Adrenal gland (tissue), 12 donors: Measurements from ENCODE around the gene FBXO10. TPM values are rescaled to one million over a fixed set of nuclear protein-coding genes. Genes with fewer than 3 reads are reported as not detected.

Experiments
- DNase-seq, 7 donors: peaks; one replicate each; pipeline ENCODE4 v3.0.0-alpha.2; 2019 to 2020
- H3K27ac ChIP-seq, 5 donors: fragments of 200-600 bp; sonication (generic) in 4 of 5; 1 replicate in 3 of 5; 2 replicates in 2 of 5; pipeline versions ENCODE4 v1.5.1 to v1.8.0; 2016 to 2020; ENCODE audit warnings: mild to moderate bottlenecking in 1 of 5
- H3K27me3 ChIP-seq: fragments of 200-600 bp; 2 replicates; pipeline ENCODE4 v1.8.0; 2021
- H3K36me3 ChIP-seq, 2 donors: fragments of 200-600 bp; replicated peaks in 1 of 2; 1 replicate in 1 of 2; 2 replicates in 1 of 2; pipeline versions ENCODE4 v1.5.1 to v1.8.0; 2018 to 2022
- H3K4me1 ChIP-seq, 2 donors: fragments of 200-600 bp; replicated peaks in 1 of 2; 1 replicate in 1 of 2; 2 replicates in 1 of 2; pipeline versions ENCODE4 v1.5.1 to v1.8.0; 2018 to 2021
- H3K4me3 ChIP-seq, 4 donors: fragments of 200-600 bp; sonication (generic) in 3 of 4; one replicate each; pipeline ENCODE4 v1.5.1; 2016 to 2018
- H3K9me3 ChIP-seq, 3 donors: fragments of 200-600 bp; sonication (generic) in 1 of 3; replicated peaks in 1 of 3; 1 replicate in 2 of 3; 2 replicates in 1 of 3; pipeline versions ENCODE4 v1.5.1 to v1.8.0; 2016 to 2021
- POLR2A ChIP-seq, 2 donors: fragments of 450-650 bp; IDR thresholded peaks; one replicate each; pipeline ENCODE4 v1.6.1; 2017; ENCODE audit warnings: antibody characterized with exemption in 2 of 2, mild to moderate bottlenecking in 2 of 2, moderate library complexity in 1 of 2
- WGBS, 4 donors: extraction: QIAGEN DNeasy Blood & Tissue Kit in 2 of 4; methylation state at CpG; one replicate each; pipeline versions ENCODE4 v1.1.5 to v1.1.7; 2013 to 2017; 5-methylcytosine and 5-hydroxymethylcytosine counted together
- intact Hi-C, 2 donors: fragments of 100-400 bp; cut with DNase I; formaldehyde crosslinking; loops; one replicate each; pipeline versions ENCODE4 v1.14.1 to v1.15.0; 2022 to 2023
- polyA plus RNA-seq, 3 donors: library from polyadenylated mRNA; stranded (reverse); fragments of 200-250 nt in 2 of 3; fragments of 350-450 nt in 1 of 3; fragmentation: Illumina TruSeq in 1 of 3; extraction: RNeasy Lipid Tissue Mini Kit (QIAGEN cat#74804) in 1 of 3; gene quantifications; one replicate each; pipeline ENCODE4 v1.2.3, GENCODE V29; 2013 to 2014
- total RNA-seq, 9 donors: library from RNA; depleted of rRNA in 4 of 9; stranded (reverse); fragments of >200 nt in 4 of 9; fragments of 120-200 nt in 1 of 9; fragmentation: NEBNext Ultra II Directional in 1 of 9; extraction: Animal tissue kit (Norgen Biotek cat#: 25700) in 1 of 9; gene quantifications; one replicate each; pipeline versions ENCODE4 v1.1.0 to v1.2.4, GENCODE V29; 2013 to 2023
- TF ChIP-seq, protein P1 (sequence below), 6 experiments: fragments of 450-650 bp in 4 of 6; fragments of 200-600 bp in 2 of 6; sonication (generic) in 1 of 6; IDR thresholded peaks; 1 replicate in 5 of 6; 2 replicates in 1 of 6; pipeline versions ENCODE4 v1.5.1 to v1.8.0; 2016 to 2021; ENCODE audit warnings: antibody characterized with exemption in 6 of 6, mild to moderate bottlenecking in 2 of 6, moderate library complexity in 1 of 6
- donor health status: healthy with polysubstance abuse.
- donor health status: Bipolar disorder and iron deficiency.
- donor health status: DM: yes; HTN: yes; CAD: no.
- donor health status: DM: no; HTN: no; CAD: no.
- donor health status: DM: no; HTN: no; CAD: no.
- donor health status: DM: yes; HTN: yes; CAD: no.

FBXO10 gene
- total and polyA plus RNA-seq, 12 donors: 7.2 to 86.6 (median 12.3) TPM

DNA sequence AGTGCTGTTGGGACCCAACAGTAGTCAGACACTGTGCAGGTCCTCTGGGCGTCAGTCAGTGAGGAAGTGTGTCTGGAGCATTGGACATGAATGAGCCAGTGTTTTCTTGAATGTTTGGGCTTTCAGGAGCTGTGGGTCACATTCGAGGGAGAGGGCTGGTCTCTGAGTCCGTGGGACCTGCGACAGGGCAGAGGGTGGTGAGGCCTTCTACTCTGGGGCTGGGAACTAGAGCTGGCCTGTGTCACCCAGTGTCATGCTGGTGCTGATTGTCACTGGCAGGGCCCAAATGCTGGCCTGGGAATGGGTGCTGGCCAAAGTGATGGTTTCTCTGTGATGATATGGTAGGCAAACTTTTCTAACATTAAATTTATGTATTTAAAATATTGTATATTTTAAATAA is 80.2 kb downstream of the FBXO10 start:
- WGBS, 4 donors: 63 to 93% (median 74%) methylated on average over 1 to 4 of the region's 4 CpGs
- Histone ChIP-seq H3K4me3 (no peak overlapping the region), H3K9me3 (no peaks in the 10 kb centered on the region), H3K27me3 (no peaks in the 10 kb centered on the region), H3K36me3 (peaks cover 0 to 68% of the 10 kb centered on the region in 2 donors), H3K4me1 (peaks cover 0 to 6% of the 10 kb centered on the region in 2 donors), H3K27ac (no peak overlapping the region)
- peak in 1 of 7 donors; percentile 11 for DNase-seq
- intact Hi-C loops: no loop called here
- TF ChIP-seq, protein P1, sequence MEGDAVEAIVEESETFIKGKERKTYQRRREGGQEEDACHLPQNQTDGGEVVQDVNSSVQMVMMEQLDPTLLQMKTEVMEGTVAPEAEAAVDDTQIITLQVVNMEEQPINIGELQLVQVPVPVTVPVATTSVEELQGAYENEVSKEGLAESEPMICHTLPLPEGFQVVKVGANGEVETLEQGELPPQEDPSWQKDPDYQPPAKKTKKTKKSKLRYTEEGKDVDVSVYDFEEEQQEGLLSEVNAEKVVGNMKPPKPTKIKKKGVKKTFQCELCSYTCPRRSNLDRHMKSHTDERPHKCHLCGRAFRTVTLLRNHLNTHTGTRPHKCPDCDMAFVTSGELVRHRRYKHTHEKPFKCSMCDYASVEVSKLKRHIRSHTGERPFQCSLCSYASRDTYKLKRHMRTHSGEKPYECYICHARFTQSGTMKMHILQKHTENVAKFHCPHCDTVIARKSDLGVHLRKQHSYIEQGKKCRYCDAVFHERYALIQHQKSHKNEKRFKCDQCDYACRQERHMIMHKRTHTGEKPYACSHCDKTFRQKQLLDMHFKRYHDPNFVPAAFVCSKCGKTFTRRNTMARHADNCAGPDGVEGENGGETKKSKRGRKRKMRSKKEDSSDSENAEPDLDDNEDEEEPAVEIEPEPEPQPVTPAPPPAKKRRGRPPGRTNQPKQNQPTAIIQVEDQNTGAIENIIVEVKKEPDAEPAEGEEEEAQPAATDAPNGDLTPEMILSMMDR (IDR thresholded peaks at IDR 0.05): no peak
- no peak for TF ChIP-seq POLR2A (IDR thresholded peaks at IDR 0.05)

DNA sequence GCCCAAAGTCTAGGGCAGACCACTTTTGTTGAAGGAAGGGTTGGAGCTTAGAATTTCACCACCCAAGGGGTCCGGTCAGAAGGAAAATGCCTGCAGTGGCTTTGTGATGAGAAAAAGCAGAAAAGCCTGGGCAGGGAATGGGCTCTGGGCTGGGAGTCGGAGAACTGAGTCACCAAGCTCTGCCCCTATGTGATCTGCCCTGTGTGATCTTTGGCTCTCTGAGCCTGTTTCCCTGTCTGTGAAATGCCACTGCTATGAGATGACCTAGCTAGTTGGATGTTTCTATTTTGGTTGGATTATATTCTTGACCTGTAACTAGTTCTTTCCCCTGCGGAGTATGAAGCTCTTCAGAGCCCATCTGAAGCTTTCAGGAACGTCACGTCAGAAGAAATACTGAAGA is 80.6 kb downstream of the FBXO10 start:
- peaks cover 0 to 68% of the 10 kb centered on the region in 2 donors for H3K36me3 ChIP-seq
- peaks cover 0 to 6% of the 10 kb centered on the region in 2 donors for H3K4me1 ChIP-seq
- no peak for DNase-seq
- no peaks in the 10 kb centered on the region for H3K9me3 ChIP-seq
- no peak for TF ChIP-seq POLR2A (IDR thresholded peaks at IDR 0.05)
- TF ChIP-seq, protein P1 (IDR thresholded peaks at IDR 0.05): no peak
- H3K27ac ChIP-seq: no peak overlapping the region
- intact Hi-C loops: no loop called here
- H3K4me3 ChIP-seq: no peak overlapping the region
- H3K27me3 ChIP-seq: no peaks in the 10 kb centered on the region
- 90 to 98% (median 94%) methylated on average over 5 of the region's 5 CpGs for WGBS, 4 donors

DNA sequence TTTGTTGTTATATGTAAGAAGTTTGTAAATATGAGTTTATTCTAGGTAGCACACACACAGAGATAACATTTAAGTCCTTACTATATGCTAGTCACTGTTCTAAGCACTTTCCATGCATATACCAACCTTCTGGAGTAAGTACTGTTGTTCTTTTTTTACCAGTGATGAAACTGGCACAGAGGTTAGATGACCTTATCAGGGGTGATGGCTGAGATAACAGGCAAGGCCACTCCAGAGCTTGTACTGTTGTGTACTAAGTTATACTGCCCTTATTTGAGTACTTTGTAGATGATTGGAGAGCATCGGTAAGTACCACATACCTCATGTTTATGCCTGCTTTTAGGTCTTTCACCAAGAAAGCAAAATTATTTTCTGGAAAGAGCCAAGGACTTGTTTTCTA is 84.2 kb downstream of the FBXO10 start:
- H3K27me3 ChIP-seq: no peaks in the 10 kb centered on the region
- peak in 2 of 7 donors; percentile 32 to 49 for DNase-seq
- intact Hi-C loops: no loop called here
- no peak overlapping the region for H3K4me3 ChIP-seq
- TF ChIP-seq, protein P1 (IDR thresholded peaks at IDR 0.05): no peak
- no peak for TF ChIP-seq POLR2A (IDR thresholded peaks at IDR 0.05)
- peaks cover 0 to 51% of the 10 kb centered on the region in 2 donors for H3K36me3 ChIP-seq
- H3K9me3 ChIP-seq: no peaks in the 10 kb centered on the region
- WGBS, 4 donors: 37 to 58% (median 44%) methylated on average over 1 of the region's 1 CpG
- no peak overlapping the region for H3K27ac ChIP-seq
- H3K4me1 ChIP-seq: peaks cover 8 to 19% of the 10 kb centered on the region in 2 donors

DNA sequence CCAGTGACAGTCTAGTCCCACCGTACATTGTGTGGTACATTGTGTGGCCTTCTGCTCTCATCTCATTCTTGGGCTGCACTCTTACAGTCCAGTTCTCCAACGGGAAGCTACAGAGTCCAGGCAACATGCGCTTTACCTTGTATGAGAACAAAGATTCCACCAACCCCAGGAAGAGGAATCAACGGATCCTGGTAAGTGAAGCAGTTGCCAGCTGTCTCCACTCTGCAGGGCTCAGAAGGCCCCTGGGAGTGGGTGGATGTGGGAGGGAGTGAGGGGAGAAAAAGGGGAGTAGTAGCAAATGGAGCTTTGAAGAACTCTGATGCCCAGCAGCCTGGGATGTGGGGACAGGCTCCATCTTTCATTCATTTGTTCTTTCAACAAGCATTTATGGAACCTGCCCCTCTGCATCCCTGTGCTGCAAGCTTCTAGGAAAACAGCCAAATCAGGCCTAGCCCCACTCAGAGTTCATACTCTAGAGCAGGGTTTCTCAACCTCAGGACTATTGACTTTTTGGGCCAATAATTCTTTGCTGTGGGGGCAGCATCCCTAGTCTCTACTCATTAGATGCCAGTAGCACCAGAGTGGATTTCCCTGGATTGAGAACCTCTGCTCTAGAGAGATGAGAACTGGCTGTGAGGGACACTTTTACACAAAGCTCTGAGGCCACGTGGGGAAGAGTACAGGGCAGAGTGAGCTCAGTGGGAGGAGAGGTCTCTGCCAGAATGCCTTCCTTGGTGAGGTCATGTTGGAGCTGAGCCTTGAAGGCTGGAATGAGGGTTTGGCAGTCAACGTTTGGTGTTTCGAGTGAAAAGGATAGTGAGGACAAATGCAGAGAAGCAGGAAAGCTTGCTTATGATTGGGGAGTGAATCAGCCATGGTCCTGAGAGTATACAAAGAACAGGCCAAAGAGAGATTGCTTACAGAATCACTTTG is 89.3 kb downstream of the FBXO10 start:
- intact Hi-C loops: loop anchor here (10.0 kb wide), 4 partner anchors 88 to 418 kb away; partner anchors contain the start of genes DCAF10 (in 1 of the 2), FBXO10 (in 1 of the 2) and SLC25A51 (in 1 of the 2)
- Histone ChIP-seq H3K4me3 (peak overlapping the region in 3 of 4 donors; percentile 27 to 75 (median 29)), H3K36me3 (peaks cover 0 to 11% of the 10 kb centered on the region in 2 donors), H3K4me1 (peaks cover 16 to 25% of the 10 kb centered on the region in 2 donors), H3K27me3 (no peaks in the 10 kb centered on the region), H3K27ac (peak overlapping the region; percentile 50 to 87 (median 63)), H3K9me3 (no peaks in the 10 kb centered on the region)
- WGBS, 4 donors: 18 to 26% (median 20%) methylated on average over 6 to 7 of the region's 7 CpGs
- TF ChIP-seq, protein P1 (IDR thresholded peaks at IDR 0.05): no peak
- TF ChIP-seq POLR2A (IDR thresholded peaks at IDR 0.05): peak in 1 of 2 donors; percentile 52
- peak; percentile 63 to 85 (median 82) for DNase-seq
